Measurements from ENCODE around the gene SHF.
"Not testable (repeated sequence)": the region's sequence is repeated elsewhere in the genome, so short reads cannot be mapped to it uniquely, and the experiment has no call there.

Gene SHF

DNA sequence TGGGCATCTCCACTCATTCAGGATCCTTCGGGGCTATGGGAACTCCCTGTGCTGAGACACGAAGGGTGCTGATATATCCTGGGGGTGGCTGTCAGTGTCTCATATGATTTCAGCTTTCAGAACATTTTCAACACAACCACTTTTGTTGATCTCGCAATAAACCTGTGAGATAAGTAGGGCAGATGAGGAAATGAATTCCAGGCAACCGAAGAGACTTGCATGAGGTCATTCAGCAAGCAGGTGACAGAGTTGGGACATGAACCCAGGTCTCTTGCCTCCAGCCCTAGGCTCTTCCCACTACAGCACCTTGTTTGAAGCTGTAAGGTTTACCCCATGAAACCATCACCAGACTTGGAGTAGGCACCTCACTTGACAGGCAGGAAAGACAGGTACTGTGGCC is 41.4 kb downstream of the SHF start:
- DNase-seq (ENCODE audit: low read depth), result peak; percentile 73

DNA sequence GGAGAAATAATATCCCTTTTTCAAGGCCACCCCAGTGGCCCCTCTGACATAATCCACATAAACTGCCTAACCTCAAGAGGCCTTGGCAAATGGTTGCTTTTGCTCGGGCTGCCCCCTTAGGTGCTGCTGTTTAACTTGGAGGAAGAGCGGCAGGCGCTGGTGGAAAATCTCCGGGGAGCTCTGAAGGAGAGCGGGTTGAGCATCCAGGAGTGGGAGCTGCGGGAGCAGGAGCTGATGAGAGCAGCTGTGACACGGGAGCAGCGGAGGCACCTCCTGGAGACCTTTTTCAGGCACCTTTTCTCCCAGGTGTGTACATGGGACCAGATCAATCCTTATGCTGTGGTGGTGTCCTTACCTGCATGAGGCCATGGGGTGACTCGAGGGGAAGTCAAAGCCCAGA is 43.0 kb downstream of the SHF start:
- DNase-seq (ENCODE audit: low read depth), result no peak

DNA sequence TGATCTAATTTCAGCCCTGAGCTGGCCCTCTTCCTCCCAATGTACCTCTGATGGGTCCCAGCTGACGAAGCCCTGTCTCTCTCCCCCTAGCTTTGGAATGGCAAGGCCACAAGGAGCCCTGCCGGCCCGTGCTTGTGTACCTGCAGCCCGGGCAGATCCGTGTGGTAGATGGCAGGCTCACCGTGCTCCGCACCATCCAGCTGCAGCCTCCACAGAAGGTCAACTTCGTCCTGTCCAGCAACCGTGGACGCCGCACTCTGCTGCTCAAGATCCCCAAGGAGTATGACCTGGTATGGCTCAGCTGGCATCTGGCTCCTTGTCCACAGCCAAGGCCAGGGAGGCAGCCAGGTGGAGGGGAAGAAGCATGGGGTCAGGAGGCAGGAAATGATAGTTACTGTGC is 43.8 kb downstream of the SHF start:
- no peak for DNase-seq (ENCODE audit: low read depth)

DNA sequence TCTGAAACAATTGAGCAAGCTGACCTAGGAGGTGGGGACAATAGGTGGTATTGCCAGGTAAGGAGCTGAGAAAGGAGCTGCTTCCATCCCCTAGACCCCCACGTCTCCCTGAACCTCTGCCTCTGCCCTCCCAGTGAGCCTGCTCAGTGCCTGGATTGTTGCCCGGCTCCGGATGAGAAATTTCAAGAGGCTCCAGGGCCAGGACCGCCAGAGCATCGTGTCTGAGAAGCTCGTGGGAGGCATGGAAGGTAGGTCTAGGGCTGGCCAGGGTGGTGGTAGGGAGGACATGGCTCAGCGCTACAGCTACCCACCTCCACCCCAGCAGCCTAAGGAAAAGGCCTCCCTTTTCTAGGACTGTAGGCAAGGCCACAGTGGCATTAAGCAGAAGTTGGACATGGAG is 44.7 kb downstream of the SHF start:
- no peak for DNase-seq (ENCODE audit: low read depth)

DNA sequence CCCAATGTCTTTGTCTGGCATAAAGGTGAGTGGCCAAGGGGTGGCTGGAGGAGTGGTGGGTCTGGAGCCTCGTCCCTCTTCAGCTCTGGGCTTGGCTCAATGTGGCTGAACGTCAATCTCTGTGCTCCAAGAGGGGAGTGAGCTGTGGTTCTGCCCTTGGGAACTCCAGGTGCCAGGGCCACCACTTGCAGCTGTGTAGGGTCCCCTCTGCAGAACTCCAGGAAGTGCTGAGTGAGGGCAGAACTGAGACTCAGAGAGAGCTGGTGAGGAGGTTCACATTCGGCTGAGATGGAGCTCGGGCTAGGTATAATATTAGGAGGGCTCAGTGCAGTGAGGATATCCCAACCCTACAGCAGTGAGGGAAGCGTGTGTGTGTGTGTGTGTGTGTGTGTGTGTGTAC is 46.4 kb downstream of the SHF start:
- no peak for DNase-seq (ENCODE audit: low read depth)

DNA sequence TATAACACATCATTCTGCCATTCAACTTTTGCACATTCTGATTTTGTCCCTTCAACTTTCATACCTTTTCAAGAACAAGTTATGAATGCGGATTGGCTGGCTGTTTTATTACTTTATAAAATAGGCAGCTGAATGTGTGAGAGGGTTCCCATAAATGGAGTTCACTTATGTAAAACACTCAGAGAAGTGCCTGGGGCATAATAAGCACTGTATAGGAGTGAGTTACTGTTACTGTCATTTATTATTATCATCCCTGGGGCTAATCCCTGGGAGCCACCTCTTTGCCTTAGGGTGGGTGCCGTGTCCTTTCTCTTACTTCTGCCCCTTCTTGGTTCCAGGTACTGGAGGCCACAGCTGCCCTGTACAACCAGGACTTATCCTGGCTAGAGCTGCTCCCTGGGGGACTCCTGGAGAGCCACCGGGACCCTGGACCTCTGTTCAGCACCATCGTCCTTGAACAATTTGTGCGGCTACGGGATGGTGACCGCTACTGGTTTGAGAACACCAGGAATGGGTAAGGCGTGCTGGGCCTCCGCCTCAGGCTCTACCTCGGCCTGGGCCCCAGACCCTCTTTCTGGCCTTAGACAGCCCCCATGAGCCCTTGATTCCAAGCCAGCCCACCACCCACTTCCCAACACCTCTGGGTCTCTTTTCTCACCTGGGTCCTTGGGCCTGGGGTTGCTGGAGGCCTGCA is 47.1 kb downstream of the SHF start:
- DNase-seq (ENCODE audit: low read depth), result no peak

DNA sequence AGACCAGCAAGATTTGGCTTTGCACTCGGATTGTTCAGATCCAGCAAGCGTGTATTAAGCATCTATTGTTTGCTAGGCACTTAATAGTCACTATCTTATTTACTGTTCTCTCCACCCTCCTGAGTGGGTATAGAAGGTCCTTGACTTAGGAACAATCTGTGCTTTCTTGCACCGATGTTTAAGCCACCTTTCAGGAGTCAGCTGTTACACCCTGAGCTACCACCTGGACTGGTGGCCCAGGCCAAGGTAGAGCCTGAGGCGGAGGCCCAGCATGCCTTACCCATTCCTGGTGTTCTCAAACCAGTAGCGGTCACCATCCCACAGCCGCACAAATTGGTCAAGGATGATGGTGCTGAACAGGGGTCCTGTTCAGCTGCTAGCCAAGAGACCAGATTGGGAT is 48.0 kb downstream of the SHF start:
- no peak for DNase-seq (ENCODE audit: low read depth)

DNA sequence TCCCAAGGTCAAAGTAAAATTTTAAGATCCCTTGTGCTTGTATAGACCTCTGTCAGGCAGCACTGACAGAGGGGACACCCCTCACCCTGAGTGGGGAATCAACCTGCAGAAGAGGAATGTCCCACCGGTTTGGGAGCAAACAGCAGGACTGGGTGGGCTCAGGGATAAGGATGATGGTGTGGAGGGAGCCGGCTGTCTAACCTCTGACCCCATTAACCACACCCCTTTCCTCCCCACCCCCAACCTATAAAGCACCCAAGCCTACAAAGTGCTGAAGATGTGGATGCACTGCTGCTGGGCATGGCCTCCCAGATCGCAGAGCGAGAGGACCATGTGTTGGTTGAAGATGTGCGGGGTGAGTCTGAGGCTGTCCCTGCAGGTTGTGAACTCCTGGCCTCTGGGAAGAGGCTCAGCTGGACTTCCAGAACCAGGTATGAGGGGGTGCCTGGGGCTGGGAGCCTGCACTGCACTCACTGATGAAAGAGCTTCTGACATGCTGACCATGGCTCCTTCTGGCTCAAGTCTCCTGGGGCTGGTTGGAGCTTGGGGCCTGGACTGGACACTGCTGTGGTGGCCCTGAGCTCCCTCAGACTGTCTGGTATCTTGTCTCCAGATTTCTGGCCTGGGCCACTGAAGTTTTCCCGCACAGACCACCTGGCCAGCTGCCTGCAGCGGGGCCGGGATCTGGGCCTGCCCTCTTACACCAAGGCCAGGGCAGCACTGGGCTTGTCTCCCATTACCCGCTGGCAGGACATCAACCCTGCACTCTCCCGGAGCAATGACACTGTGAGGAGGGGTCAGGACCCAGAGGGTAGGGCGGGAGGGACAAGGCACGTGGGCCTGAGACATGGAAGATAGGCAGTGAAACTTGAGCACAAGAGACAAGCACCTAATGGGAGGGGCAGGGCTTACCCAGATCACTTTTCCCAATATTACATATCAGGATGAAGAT is 48.7 kb downstream of the SHF start:
- DNase-seq (ENCODE audit: low read depth), result no peak

DNA sequence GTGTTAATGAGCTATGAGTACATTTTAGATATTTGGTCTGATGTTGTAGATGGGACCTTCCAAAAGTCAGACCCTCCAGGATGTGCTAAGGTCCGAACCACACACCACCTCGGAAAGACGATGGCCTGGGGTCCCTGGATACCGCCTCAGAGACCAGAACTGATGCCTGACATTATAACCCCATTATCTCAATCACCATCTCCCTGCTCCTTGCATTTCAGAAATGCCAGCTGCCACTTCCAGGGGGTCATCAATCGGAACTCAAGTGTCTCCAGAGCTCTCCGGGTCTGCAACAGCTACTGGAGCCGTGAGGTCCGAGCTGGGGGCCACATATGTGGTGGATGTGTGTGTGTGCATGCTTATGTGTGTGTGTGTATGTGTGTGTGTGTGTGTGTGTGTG is 50.1 kb downstream of the SHF start:
- DNase-seq (ENCODE audit: low read depth), result no peak

DNA sequence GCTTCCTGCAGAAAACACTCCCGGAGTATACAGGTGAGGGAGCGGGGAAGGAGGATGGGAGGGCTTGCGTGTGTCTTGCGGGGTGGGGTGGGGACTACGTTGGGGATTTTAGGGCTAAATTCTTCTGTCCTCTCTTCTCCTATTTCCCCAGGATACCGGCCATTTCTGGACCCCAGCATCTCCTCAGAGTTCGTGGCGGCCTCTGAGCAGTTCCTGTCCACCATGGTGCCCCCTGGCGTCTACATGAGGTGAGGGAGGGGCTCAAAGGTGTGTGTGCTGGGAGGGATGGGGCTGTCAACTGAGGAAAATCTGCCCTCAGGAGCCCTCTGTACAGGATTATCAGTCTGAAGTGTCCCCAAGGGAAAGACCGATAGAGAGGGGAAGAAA is 51.4 kb downstream of the SHF start:
- DNase-seq (ENCODE audit: low read depth), result no peak

DNA sequence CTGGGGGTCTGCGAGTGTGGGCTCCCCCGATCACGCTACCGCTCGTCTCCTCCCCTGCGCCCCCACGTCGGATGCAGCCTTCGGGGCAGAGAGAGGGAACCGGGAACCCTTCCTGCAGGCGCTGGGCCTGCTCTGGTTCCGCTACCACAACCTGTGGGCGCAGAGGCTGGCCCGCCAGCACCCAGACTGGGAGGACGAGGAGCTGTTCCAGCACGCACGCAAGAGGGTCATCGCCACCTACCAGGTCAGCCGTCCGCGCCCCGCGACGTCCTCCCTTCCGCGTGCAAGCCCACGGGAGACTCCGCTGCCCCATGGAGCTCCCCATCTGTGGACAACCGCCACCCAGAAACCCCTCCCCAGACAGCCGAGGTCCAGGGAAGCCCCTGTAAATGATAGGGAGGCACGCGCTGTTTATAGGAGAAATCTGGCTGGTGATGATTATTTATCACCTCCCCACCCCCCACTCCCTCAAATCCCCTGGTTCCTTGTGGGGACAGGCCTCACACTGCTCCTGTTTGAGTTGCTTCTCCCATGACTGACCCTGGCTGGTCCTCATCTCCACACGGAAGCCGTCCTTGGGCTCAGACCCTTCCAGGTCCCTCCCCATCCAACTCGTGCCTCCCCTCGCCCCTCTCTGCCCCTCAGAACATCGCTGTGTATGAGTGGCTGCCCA is 51.9 kb downstream of the SHF start:
- not testable (repeated sequence) for DNase-seq (ENCODE audit: low read depth)

DNA sequence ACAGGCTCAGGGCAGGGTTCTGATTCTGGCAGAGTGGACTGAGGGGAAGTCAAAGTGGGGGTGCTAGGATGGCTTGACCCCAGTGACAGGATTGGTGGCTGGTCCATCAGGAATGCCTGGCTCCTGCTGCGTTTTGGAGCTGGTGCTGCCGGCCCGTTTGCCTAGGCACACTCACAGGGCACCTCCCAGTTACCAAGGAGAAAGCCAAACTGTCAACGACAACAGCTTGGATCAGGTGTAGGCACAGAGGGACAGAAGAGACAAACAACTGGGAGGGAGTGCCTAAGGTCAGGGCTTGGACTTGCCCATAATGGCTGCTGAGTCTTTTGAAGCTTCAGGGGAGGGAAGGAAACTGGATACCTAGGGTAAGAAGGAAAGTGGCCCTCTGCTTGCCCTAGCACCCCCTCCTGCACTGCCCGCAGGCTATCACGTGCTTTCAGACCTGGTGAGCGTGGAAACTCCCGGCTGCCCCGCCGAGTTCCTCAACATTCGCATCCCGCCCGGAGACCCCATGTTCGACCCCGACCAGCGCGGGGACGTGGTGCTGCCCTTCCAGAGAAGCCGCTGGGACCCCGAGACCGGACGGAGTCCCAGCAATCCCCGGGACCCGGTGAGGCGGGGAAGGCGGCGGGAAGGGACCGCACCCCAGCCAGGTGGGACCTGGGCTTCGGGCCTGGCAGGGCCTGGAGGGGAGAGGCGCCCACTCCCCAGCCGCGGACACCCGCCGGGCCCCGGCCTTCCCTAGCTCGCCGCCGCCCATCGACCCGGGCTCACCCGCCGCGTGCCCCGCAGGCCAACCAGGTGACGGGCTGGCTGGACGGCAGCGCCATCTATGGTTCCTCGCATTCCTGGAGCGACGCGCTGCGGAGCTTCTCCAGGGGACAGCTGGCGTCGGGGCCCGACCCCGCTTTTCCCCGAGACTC is 52.8 kb downstream of the SHF start:
- no peak for DNase-seq (ENCODE audit: low read depth)

DNA sequence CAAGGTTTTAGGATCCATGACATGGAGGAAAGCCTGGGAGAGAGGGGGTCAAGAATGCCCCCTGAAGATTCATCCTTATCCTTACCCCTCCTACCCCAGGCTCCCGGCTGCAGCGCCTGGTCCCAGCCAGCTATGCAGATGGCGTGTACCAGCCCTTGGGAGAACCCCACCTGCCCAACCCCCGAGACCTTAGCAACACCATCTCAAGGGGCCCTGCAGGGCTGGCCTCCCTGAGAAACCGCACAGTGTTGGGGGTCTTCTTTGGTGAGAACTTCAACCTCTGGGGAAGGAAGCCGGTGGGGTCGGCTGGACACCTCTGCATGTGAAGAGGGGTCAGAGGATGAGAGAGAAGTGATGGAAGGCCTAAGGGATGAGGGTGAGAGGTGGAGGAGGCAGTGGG is 53.7 kb downstream of the SHF start:
- DNase-seq (ENCODE audit: low read depth), result no peak

DNA sequence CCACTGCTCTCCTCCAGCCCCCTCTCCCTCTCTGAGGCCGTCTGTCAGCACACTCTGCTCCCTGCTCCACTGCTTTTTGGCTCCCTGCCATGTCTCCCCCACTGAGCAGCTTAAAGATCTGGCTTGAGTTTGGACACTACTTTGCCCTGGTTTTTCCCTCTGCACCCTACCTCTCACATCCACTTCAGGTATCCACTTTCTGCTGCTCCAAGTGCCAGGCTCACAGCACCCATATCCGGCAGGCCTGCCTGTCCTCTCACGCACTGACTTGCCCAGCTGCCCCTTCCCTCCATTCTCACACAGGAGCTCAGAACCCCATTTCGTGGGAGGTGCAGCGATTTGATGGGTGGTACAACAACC is 54.2 kb downstream of the SHF start:
- DNase-seq (ENCODE audit: low read depth), result no peak

DNA sequence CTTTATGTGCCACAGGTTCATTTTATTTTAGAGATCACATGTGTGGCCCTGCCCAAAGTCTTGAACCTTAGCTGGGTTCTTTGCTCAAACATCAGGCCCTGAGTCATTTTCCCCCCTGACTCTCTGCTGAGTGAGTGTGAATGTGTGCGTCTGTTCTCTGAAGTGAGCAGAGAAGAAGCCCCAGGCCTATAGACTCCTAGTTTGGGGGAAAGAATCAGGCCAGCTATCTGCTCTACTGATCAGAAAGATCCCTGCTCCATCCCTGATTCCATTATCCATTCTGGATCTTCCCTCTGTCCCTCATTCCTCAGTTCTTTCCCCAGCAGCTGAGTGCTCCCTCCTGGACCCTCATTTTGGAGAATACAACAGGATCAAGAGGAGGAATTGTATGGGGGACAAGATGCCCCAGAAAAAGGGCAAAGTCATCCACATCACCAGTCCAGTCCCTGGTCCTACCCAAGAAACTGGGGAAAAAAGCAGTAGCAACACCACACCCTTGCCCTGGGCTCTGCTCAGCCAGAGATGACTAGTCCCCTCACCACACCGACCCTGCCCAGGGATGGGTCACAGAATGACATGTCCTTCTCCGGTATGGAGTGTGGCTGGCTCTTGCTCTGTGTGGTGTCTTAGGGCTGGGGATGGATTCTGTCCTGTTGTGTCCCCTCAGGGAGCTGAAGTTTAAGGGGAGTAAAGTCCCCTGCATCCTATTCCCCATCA is 54.8 kb downstream of the SHF start:
- DNase-seq (ENCODE audit: low read depth), result no peak

DNA sequence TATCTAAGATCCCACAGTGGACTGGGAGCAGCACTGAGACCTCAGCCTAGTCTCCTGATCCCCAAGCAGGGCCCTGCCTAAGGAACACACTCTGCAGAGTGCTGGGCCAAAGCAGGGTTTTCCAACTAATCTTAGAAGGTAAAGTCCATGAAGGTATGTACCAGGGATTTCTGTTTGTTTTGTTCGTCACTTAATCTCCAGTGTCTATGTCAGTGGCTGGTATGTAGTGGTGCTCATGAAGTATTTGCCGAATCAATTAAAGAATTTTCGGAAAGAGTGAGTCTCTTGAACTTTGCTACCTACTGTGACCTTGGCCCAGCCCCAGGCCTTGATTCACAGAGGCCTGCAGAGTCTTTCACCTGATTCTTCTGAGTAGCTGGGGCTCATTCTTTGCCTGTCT is 56.3 kb downstream of the SHF start:
- no peak for DNase-seq (ENCODE audit: low read depth)

DNA sequence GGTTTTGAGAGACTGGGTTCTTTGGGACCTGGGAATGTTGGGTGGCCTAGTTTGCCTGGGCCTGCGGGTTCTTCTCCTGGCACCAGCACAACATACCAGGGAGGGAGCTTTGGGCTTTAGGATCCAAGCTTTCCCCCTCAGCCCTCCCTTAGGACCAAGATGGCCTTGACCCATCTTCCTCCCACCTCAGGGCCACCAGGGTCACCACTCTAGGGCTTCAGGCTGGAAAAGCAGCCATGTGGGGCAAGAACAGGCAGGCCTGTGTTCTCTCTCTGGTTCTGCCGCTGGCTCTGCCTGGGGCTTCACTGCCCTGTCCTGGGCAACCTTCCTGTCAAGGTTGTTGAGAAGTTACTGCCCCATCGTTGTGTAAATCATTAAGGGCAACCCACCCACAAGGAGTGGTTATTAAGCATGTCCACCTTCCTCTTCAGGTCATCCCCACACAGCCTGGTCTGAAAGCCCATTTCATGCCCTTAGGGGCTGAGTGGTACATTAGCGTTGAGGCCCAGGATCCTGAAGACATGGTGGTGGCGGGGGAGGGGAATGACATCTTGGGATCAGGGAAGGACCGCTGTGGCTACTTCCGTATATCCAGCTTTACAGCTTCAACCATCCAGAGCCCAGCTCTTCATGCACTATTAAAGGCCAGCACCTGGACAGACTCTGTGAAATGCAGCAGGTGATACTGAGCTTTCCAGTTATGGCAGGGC is 57.3 kb downstream of the SHF start:
- DNase-seq (ENCODE audit: low read depth), result no peak

DNA sequence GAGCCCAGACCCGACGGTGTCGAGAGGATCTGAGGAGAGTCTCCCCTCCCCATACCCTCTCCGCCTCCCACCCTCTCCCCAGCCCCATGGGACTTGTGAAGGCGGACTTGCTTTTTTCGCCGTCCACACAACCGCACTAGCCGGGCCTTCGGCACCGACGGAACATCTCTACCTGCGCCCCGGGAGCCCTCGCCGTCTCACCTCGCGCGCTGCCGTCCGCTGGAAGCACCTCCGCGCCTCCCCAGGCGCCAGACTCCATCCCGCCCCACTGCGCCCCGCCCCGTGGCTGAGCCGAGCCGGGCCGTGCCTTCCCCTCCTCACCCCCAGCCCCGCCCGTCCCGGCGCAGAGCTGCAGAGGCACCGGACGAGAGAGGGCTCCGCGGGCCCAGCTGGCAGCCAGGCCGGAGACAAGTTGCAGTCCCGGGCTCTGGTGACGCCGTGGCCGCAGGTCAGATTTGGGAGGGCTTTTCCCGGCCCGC is 58.1 kb downstream of the SHF start, which contains the start of the genes DUOX1 and DUOXA1:
TSS of gene DUOX1 (plus strand) at position 344 of the 479 bp plus-strand sequence. CDS start 1,973 bp downstream, outside the sequence.
TSS of gene DUOXA1 (minus strand) at position 229 of the 479 bp plus-strand sequence. CDS start 6,865 bp downstream, outside the sequence.
- DNase-seq (ENCODE audit: low read depth), result no peak

DNA sequence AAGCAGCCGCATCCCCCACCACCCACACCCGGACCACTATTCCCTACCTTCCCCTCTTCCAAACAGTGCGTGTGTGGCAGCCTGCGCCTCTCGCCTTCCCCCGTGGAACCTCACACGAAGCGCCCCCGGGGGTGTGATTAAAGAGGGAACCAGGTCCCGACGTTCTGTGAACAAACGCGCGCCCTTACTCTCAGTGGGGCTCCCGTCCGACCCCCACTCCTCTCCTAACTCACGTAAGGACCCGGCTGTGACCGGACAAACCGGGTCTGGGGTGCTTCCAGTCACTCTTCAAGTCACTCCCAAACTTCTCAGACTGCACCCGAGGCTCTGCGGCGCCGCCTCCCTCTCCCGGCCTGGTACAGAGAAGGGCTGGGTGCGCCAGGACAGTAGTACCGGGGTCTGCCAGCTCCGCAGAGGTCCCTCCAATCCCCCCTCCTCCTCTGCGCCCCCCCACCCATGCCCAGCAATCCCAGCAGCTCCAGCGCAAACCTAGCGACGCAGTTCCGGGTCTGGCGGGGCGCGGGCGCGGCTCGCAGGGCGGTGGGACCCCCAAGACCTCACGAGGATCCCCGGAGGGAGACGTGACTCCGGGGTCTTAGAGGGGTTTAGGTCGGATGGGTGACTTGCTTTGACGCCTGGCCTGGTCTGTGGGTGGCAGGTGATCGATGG is 58.7 kb downstream of the SHF start:
- DNase-seq (ENCODE audit: low read depth), result no peak

Measured in amniotic epithelial cell (primary cell).